HCT116 (cell line): ENCODE measurements around the gene DPEP3. TPM values are rescaled to one million over a fixed set of nuclear protein-coding genes. Genes with fewer than 3 reads are reported as not detected.

Source experiments
- ATAC-seq: fragments of 200-7000 bp; cut with Tn5 transposase; 2 replicates; pipeline ENCODE4 v1.9.1; 2020; ENCODE audit warnings: mild to moderate bottlenecking, moderate library complexity
- BruUV-seq: library from RNA; stranded (reverse); fragments of 400-500 nt; replicated peaks from 2 replicates; lab custom pipeline; 2021; lab: Mats Ljungman, UMichigan
- CTCF ChIA-PET: fragments of 300-600 bp; sonication (Branson Sonifier 250); formaldehyde crosslinking; loops from one replicate; lab custom pipeline; 2021; ENCODE audit warnings: antibody characterized with exemption; lab: Charles Lee
- POLR2A ChIA-PET: fragments of 300-600, 350-600 bp; sonication (Branson Sonifier 250); formaldehyde crosslinking; loops from one replicate; lab custom pipeline; 2021; ENCODE audit warnings: antibody characterized with exemption; lab: Charles Lee
- RAD21 ChIA-PET, 2 experiments: fragments of 300-600 bp; sonication (Branson Sonifier 250); formaldehyde crosslinking; loops; one replicate each; lab custom pipeline; 2023; ENCODE audit warnings: low total read pairs in 2 of 2; ENCODE audit not compliant: uncharacterized antibody in 2 of 2, unreplicated experiment in 2 of 2, low non-redundant PET in 1 of 2; lab: Charles Lee
- DNase-seq: peaks from one replicate; pipeline ENCODE4 v3.0.0-alpha.2; 2010; ENCODE audit warnings: low read depth, low spot score
- H2AFZ ChIP-seq: fragments of 200-600 bp; shearing (Covaris generic), sonication (generic); 2 replicates; pipeline ENCODE4 v1.6.1; 2017; ENCODE audit warnings: low read depth, mixed run types, mixed read lengths, antibody characterized with exemption, low read length; ENCODE audit not compliant: poor library complexity, severe bottlenecking
- H3K27ac ChIP-seq: 2 replicates; pipeline ENCODE4 v1.5.1; 2012; ENCODE audit warnings: low read depth, low read length
- H3K27me3 ChIP-seq: fragments of 200-600 bp; sonication (generic); 2 replicates; pipeline ENCODE4 v1.6.1; 2016; ENCODE audit warnings: mixed run types, low read length, mixed read lengths; ENCODE audit not compliant: insufficient read depth
- H3K36me3 ChIP-seq, 2 experiments: fragments of 200-500 bp in 1 of 2; fragments of 200-600 bp in 1 of 2; sonication (Bioruptor generic) in 1 of 2; sonication (generic) in 1 of 2; 2 replicates each; pipeline versions ENCODE4 v1.5.1 to v1.6.1; 2014 to 2016; ENCODE audit warnings: low read length in 2 of 2, inconsistent platforms in 1 of 2, mixed read lengths in 1 of 2, mixed run types in 1 of 2; ENCODE audit not compliant: insufficient read depth in 2 of 2, control insufficient read depth in 1 of 2
- H3K4me1 ChIP-seq, 2 experiments: fragments of 200-600 bp in 1 of 2; sonication (generic) in 1 of 2; 2 replicates each; pipeline versions ENCODE4 v1.5.1 to v1.6.1; 2012 to 2017; ENCODE audit warnings: low read length in 2 of 2, inconsistent platforms in 1 of 2, mild to moderate bottlenecking in 1 of 2, mixed read lengths in 1 of 2, mixed run types in 1 of 2, moderate library complexity in 1 of 2; ENCODE audit not compliant: insufficient read depth in 2 of 2, control insufficient read depth in 1 of 2
- H3K4me2 ChIP-seq: fragments of 200-600 bp; sonication (generic); 2 replicates; pipeline ENCODE4 v1.6.1; 2017; ENCODE audit warnings: mixed run types, low read length, mixed read lengths
- H3K4me3 ChIP-seq, 2 experiments: fragments of 200-600 bp in 1 of 2; sonication (generic) in 1 of 2; replicated peaks in 1 of 2; 2 replicates each; pipeline ENCODE4 v1.5.1; 2011 to 2016; ENCODE audit warnings: low read length in 2 of 2, control low read depth in 1 of 2, low read depth in 1 of 2, mild to moderate bottlenecking in 1 of 2, mixed read lengths in 1 of 2, mixed run types in 1 of 2
- H3K79me2 ChIP-seq: fragments of 200-600 bp; sonication (generic); 2 replicates; pipeline ENCODE4 v1.6.1; 2017; ENCODE audit warnings: mild to moderate bottlenecking, mixed run types, low read length, moderate library complexity, mixed read lengths; ENCODE audit not compliant: insufficient read depth
- H3K9ac ChIP-seq: fragments of 200-600 bp; sonication (generic); 2 replicates; pipeline ENCODE4 v1.6.1; 2016; ENCODE audit warnings: low read length, mixed read lengths
- H3K9me2 ChIP-seq: fragments of 200-600 bp; sonication (generic), shearing (Covaris generic); 2 replicates; pipeline ENCODE4 v1.6.1; 2017; ENCODE audit warnings: mixed run types, mild to moderate bottlenecking, moderate library complexity; ENCODE audit not compliant: insufficient read depth
- H3K9me3 ChIP-seq, 2 experiments: fragments of 200-500 bp in 1 of 2; fragments of 200-600 bp in 1 of 2; sonication (Bioruptor generic) in 1 of 2; sonication (generic) in 1 of 2; 2 replicates each; pipeline ENCODE4 v1.6.1; 2014 to 2017; ENCODE audit warnings: low read length in 2 of 2, mixed read lengths in 2 of 2, inconsistent platforms in 1 of 2, low read depth in 1 of 2, mild to moderate bottlenecking in 1 of 2, mixed run types in 1 of 2, moderate library complexity in 1 of 2; ENCODE audit not compliant: control insufficient read depth in 1 of 2, insufficient read depth in 1 of 2
- H4K20me1 ChIP-seq: fragments of 200-600 bp; sonication (generic), shearing (Covaris generic); 2 replicates; pipeline ENCODE4 v1.6.1; 2017; ENCODE audit warnings: mixed run types, mild to moderate bottlenecking, moderate library complexity; ENCODE audit not compliant: insufficient read depth
- EGR1 ChIP-seq: IDR thresholded peaks from 2 replicates; pipeline ENCODE4 v1.6.1; 2012; ENCODE audit warnings: low read depth
- FOSL1 ChIP-seq: IDR thresholded peaks from 2 replicates; pipeline ENCODE4 v1.6.1; 2012; ENCODE audit warnings: low read depth
- JUND ChIP-seq: IDR thresholded peaks from 2 replicates; pipeline ENCODE4 v1.6.1; 2012
- POLR2AphosphoS5 ChIP-seq: IDR thresholded peaks from 2 replicates; pipeline ENCODE4 v1.6.1; 2011; ENCODE audit warnings: mild to moderate bottlenecking, low read depth, low read length, moderate library complexity
- YY1 ChIP-seq: IDR thresholded peaks from 2 replicates; pipeline ENCODE4 v1.6.1; 2011; ENCODE audit warnings: low read length, low read depth, moderate library complexity, mild to moderate bottlenecking; ENCODE audit not compliant: insufficient replicate concordance; ENCODE audit errors: extremely low read depth
- intact Hi-C: fragments of 100-400 bp; cut with micrococcal nuclease; formaldehyde crosslinking; loops from 2 replicates; pipeline ENCODE4 v1.10.0; 2022
- total RNA-seq: library from RNA; stranded (reverse); gene quantifications from one replicate; pipeline ENCODE4 v1.2.1, GENCODE V29; 2021; ENCODE audit not compliant: unreplicated experiment
- TF ChIP-seq, protein P1 (sequence below): IDR thresholded peaks from 2 replicates; pipeline ENCODE4 v1.6.1; 2011; ENCODE audit warnings: mild to moderate bottlenecking, low read length, moderate library complexity; ENCODE audit not compliant: insufficient replicate concordance; ENCODE audit errors: extremely low read depth

Gene DPEP3
- total RNA-seq, 1 experiment from 2014 or later = not detected

DNA sequence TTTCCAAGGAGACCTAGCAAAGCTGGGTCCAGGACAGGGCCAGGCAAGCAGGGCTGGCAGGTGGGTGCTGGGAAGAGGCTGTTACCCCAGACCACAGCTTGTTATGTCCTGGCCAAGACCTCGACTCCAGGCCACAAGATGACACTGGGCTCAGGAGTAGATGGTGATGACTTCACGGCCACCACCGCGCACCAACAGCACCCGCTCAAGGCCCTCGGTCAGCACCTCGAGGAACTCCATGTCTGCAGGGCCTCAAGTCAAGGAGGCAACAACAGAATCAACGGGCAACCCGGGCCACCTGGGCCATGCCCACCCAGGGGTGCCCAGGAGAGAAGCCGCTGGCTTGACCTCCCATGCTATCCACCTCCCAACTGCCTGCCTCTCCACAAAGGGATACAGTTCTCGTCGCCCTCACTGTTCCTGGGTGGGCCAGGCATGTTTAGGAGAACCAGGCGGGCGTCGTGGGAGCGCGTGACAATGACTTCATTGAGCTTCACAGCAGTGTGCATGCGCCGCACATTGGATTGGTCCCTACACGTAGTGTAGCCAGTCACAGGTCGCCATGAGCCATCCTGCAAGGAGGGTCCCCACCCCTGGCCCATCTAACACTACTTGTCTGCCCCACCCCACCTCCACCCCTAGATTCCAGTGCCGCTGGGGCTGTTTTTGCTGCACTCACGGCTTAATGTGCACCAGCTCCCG lies 35.5 kb downstream of the DPEP3 start:
- Histone ChIP-seq H3K4me2 (no peak overlapping the region), H3K9me2 (no peaks in the 10 kb centered on the region), H2AFZ (no peak overlapping the region), H3K27ac (no peak overlapping the region), H4K20me1 (no peaks in the 10 kb centered on the region), H3K4me1 (peaks cover 0 to 11% of the 10 kb centered on the region in 2 experiments; a peak in 2 of 4 replicates), H3K9ac (no peak overlapping the region), H3K79me2 (no peaks in the 10 kb centered on the region), H3K4me3 (no peak overlapping the region), H3K36me3 (peaks cover under 1 to 16% of the 10 kb centered on the region in 2 experiments; a peak in 2 of 4 replicates), H3K27me3 (no peaks in the 10 kb centered on the region), H3K9me3 (no peaks in the 10 kb centered on the region)
- ChIA-PET CTCF (interaction anchor here (0.6 to 1.6 kb wide), 3 partner anchors 9 to 128 kb away, joined by 3 read pairs; no protein-coding TSS in a partner anchor), RAD21 (no interaction called here), POLR2A (interaction anchor here (0.9 kb wide), 1 partner anchor 9 kb away, joined by 3 read pairs; no protein-coding TSS in a partner anchor)
- DNase-seq (no peak), ATAC-seq (no peak)
- intact Hi-C loops = no loop called here
- no peak for TF ChIP-seq EGR1
- no peak for TF ChIP-seq YY1
- TF ChIP-seq FOSL1 = no peak
- no peak for TF ChIP-seq JUND
- TF ChIP-seq POLR2AphosphoS5 = peak; percentile 31; the same call in 1 of the 2 replicates
- TF ChIP-seq, protein P1, sequence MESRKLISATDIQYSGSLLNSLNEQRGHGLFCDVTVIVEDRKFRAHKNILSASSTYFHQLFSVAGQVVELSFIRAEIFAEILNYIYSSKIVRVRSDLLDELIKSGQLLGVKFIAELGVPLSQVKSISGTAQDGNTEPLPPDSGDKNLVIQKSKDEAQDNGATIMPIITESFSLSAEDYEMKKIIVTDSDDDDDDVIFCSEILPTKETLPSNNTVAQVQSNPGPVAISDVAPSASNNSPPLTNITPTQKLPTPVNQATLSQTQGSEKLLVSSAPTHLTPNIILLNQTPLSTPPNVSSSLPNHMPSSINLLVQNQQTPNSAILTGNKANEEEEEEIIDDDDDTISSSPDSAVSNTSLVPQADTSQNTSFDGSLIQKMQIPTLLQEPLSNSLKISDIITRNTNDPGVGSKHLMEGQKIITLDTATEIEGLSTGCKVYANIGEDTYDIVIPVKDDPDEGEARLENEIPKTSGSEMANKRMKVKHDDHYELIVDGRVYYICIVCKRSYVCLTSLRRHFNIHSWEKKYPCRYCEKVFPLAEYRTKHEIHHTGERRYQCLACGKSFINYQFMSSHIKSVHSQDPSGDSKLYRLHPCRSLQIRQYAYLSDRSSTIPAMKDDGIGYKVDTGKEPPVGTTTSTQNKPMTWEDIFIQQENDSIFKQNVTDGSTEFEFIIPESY = no peak
- BruUV-seq = no TSS peak
